Activated CD4-positive, alpha-beta T cell treated with anti-CD3 and anti-CD28 coated beads for 1 hour (primary cell): ENCODE results near the gene NUDT12.

Experiments used
- DNase-seq: peaks from one replicate; pipeline ENCODE4 v3.0.0-alpha.2; 2020

NUDT12 gene

DNA sequence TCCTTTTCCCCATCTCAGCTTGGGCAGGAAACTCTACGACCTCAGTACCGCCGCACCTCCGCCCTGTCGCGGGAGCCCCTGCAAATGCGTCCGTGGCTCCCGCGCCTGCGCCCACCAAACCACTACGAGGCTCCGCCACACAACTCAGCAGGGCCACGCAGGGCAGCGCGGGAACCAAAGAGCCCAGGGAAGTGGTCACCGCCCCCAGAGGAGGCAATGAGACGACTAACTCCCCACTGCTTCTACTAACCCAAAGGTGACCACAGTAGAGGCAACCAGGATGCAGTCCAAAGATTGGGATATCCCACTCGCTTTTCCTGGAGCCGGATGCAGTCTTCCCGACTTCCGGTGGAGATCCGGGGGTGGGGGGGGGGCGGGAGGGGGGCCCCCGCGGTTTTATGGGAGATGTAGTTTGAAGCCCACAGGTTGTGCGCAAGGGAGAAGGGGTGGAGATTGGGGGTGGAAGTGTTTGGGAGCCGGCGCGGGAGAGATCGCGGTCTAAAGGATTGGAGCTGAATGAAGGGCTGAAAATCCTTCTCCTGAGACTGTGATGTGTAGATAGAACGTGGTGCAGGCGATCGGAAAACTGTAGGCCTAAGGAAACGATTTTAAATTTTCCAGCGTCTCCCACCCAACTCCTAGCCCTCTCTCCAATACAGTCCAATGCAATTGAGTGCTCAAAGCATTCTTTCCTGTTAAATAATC, at the start of gene NUDT12:
Gene NUDT12 (minus strand): TSS at position 337 of the 705 bp plus-strand sequence. CDS start 2,541 bp downstream, outside the sequence.
- DNase-seq: peak; percentile 8

DNA sequence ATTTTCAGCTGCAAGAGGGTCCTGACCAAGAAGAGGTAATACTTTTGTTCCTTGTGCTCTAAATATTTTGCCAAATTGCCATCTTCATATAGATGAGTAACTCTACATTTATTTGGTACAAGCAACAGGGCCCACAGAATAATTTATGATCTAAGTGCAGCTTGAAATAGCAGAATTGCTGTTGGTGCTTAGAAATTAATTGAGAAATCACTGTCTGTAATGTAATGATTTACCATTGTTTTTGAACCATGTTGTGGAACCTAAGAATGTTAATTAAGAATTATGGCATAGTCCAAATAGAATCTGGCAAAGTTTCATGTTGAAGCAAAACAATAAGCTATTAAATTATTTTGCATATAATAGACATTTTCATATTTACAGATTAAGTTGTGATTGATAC, 44.8 kb upstream of the NUDT12 start:
- DNase-seq: no peak

- no peak for DNase-seq
Observed at GRCh38 chr5:103605277-103605676, 42.7 kb upstream of the NUDT12 start.

DNA sequence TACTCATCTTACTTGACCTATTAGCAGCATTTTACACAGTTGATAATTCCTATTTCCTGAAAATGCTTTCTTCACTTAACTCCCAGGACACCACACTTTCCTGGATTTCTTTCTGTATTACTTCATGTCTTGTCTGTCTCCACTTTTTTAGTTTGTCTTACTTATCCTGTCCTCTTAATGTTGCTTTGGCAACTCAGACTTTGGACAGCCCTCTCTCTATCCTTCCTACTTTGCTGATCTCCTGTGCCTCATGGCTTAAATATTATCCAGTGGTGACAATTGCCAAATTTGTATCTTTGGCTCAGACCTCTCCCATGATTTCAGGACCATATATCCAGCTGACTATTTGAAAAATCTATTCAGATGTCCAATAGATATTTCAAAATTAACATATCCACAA, 39.8 kb upstream of the NUDT12 start:
- DNase-seq: no peak

GRCh38 chr5:103601314-103601713, 38.7 kb upstream of the NUDT12 start:
- no peak for DNase-seq

- no peak for DNase-seq
Observed at GRCh38 chr5:103600086-103600485, 37.5 kb upstream of the NUDT12 start.

DNA sequence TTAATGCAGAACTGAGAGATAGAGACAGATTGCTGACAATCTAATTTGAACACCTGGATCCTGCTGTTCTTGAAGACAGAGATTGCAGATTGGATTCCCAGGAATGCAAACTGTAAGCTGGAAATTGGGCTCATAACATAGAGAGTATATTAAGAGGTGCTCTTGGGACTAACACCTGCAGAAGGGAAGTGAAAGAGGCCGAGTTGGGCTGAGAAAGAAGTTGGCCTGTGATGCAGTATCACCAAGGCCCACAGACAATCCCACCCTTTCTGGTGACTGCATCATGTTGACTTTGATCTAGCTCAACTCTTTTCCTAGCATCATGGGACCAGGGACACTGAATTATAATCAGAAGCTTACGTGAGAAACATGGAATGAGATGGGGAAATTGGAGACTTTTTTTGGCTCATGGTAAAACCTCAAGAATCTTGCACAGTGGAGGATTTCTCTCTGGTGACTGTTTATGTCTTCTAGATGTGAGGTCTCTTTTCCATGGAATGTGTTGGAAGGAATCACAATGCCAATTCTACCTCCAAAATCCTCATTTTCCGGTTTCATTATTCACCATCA, 36.5 kb upstream of the NUDT12 start:
- DNase-seq: no peak

DNA sequence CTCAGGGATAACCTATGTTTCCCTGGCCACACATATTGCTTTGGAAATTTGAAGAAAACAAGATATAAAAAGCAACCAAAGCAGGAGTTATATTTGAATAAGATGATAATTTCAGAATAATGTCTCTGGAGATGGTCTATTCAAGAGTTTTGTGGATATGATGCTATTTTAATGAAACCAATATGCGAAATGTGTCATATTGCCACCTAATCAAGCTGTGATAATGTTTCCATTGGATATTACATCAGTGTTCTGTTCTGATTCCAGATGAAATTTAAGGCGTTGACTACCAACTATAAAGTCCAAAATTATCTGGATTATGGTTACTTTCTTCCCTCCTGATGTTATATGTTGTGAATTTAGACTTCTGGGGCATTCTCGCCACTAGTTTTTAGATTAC, 27.6 kb upstream of the NUDT12 start:
- no peak for DNase-seq

- DNase-seq: no peak
Observed at GRCh38 chr5:103589776-103590175, 27.2 kb upstream of the NUDT12 start.

DNA sequence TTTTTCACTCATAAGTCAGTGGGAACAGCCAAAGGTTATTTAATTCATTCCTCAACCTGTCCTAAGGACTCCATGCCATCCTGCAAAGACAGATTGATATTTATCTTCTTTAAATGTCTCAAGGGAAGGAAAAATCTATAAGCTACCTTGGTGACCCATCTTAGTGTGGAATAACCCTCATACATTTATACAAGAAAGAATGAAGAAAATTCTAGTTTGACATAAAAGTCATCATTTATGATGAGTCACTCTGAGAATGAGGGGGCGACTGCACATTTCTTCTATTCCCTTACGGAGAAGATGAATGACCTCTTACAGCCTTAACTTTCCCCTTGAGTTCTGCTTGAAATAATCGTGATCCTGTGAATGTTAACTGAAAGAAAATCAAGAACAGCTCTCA, 26.8 kb upstream of the NUDT12 start:
- DNase-seq: no peak

DNA sequence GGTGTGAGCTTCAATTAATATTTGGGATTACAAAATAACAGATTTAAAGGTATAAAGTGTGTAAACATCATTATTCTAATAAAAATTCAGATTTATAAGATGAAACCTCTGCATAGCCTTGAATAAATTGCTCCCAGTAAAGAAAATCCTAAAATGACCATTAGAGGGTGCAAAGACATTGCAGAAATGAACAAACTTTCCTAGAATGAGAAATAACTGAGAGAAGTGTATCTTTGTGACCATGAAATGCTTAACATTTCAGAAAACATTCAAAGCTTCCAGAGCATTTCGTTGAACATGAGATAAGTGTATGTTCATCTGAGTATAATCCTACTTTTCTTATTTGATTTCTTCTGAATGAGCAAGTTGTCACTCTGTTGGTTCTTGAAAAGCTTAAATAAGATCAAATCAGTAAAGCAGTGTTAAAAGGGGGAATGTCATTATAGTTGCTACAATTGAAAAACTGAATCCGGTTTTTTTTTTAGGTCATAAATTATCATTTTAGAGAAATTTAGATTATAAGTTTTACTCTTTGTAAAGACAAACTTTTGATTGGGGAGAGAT, 24.7 kb upstream of the NUDT12 start:
- DNase-seq: no peak

DNA sequence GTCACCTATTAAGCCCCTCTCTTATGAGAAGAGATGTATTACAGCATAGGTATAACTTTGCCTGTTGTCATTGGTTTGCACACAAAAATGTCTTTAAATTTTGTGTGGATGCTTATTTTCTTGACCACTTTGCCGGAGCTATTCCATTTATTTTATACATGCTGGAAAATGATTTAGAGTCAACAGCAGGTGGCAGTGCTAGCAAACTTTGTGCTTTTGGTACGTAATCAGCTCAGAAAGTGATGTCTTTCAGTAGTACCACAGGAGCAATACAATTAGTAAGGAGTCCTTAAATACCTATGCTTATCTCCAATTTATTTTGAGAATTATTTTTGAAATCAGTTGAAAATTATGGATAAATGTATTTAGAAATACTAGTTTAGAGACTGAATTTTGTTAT, 19.8 kb upstream of the NUDT12 start:
- no peak for DNase-seq

GRCh38 chr5:103573411-103573810, 10.8 kb upstream of the NUDT12 start:
- DNase-seq: no peak

GRCh38 chr5:103572454-103572853, 9.9 kb upstream of the NUDT12 start:
- DNase-seq: no peak

DNA sequence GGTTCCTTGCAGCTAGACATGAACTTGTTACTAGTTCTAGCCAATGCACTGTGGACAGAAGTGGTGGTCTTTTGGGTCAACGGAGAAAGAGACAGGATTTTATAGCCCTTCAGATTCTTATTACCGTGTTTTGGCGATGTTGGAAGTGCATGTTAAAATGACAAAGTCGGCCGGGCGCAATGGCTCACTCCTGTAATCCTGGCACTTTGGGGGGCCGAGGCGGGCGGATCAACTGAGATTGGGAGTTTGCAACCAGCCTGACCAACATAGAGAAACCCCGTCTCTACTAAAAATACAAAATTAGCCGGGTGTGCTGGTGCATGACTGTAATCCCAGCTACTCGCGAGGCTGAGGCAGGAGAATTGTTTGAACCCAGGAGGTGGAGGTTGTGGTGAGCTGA, 9.1 kb upstream of the NUDT12 start:
- DNase-seq: no peak

DNA sequence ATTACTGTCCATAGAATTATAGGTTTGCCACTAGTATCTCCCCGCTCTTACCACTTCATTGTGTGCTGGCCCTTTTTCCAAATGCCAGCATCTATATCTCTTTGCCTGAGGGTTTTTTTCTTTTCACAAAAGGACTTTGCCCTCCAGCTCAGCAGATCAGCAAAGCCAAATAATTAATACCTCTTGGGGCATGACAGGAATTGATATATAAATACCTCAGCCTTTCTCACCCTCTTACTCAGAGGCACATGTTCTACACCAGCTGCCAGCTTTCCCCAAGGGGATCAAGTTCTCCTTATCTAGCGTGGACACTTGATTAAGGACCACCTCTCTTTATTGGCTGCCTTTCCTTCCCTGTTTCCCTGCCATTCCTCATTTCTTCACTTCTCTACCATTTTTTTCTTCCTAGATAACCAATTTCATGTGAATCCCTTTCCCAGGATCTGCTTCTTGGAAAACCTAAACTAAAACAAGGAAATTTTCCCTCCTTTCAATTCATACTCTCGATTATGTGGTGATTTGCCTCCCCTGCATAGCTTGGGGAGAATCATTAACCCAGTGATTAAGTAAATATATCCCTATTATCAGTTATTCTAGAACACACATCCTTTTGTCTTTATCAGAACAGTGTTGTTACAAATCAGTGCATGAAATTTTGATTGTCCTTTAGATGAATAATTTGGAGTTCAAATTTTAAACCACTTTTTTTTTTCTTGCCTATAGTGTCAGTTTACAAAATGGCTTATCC, 6.9 kb upstream of the NUDT12 start:
- DNase-seq: no peak

DNA sequence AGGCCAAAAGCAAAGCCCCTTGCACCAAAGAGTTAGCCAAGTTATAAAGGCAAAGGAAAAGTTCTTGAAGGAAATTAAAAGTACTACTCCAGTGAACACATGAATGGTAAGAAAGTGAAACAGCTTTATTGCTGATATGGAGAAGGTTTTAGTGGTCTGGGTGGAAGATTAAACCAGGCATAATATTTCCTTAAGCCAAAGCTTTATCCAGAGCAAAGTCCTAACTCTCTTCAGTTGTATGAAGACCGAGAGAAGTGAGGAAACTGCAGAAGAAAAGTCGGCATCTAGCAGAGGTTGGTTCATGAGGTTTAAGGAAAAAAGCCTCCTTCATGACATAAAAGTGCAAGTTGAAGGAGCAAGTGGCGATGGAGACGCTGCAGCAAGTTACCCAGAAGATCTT, 3.1 kb upstream of the NUDT12 start:
- no peak for DNase-seq

GRCh38 chr5:103561685-103562452, 720 bp downstream of the NUDT12 start:
- no peak for DNase-seq

GRCh38 chr5:103560826-103561225, 1.8 kb downstream of the NUDT12 start:
- DNase-seq: no peak

- DNase-seq: no peak
Observed at GRCh38 chr5:103546858-103547257, 15.7 kb downstream of the NUDT12 start.

DNA sequence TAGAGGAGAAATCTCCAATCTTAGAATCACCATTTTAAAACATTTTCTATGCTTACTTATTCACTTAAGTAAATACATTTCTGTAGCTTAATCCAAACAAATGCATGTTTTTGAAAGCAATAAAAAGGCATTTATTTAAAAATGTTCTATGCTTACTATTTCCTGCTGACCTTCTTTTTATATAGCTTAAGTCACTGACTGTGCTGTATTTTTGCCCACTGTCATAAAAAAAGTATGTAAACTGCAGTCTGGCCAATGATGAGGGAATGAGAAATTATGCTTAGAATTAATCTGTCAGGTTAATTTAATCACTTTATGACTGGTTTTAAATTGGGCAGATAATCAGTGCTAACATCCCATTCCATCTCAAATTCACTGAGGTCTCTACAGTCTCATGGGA, 20.1 kb downstream of the NUDT12 start:
- DNase-seq: no peak

DNA sequence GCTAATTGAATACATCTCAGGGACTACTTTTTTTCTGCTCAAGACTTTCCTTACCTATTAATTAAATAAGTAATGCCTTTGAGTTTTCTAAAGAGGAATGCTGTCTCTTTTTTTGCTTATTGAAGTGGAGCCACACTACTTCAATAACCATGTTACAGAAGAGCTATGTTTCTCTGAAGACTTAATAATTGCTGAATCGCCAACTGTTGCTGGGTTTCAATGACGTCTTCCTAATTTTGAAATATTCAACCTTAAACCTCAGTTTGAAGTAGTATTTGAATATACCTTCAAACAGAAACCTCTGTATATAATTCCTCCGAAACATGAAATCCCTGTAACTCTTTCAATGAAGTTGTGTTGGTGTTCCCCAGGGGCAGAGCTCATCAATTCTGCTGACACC, 21.0 kb downstream of the NUDT12 start:
- DNase-seq: no peak

DNA sequence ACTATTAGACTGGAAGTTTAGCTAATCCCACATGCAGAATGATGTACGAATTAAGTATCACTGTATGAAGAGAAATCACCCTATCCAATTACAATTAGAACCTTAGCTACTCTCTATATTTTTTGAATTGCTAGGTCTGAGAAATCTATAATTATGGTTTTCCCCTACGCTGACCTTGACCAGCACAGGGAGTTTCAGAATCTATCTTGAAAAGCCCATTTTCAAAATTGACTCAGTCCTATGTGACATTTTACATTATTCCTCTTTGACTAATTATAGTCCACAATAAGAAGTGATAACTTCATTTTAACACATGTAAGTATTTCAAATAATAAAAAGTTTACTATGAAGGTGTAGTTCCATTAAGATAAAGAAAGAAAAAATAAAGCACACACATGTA, 21.5 kb downstream of the NUDT12 start:
- no peak for DNase-seq
